Neural crest cell (in vitro differentiated cells): ENCODE data around the gene GGACT. TPM values are rescaled to one million over a fixed set of nuclear protein-coding genes. Genes with fewer than 3 reads are reported as not detected.

Experiments
- DNase-seq: peaks from one replicate; pipeline ENCODE4 v3.0.0; 2021; ENCODE audit warnings: low read depth, mixed read lengths, low spot score
- H3K27ac Mint-ChIP-seq: one replicate; pipeline ENCODE4 v1.8.0; 2021; ENCODE audit warnings: mild to moderate bottlenecking, mixed read lengths; ENCODE audit not compliant: unreplicated experiment
- H3K27me3 Mint-ChIP-seq: 2 replicates; pipeline ENCODE4 v1.8.0; 2021; ENCODE audit warnings: low read depth, mild to moderate bottlenecking, mixed read lengths
- H3K36me3 Mint-ChIP-seq: 2 replicates; pipeline ENCODE4 v1.8.0; 2021; ENCODE audit warnings: low read depth, mild to moderate bottlenecking, mixed read lengths
- H3K4me1 Mint-ChIP-seq: 2 replicates; pipeline ENCODE4 v1.8.0; 2021; ENCODE audit warnings: mixed read lengths
- H3K4me3 Mint-ChIP-seq: one replicate; pipeline ENCODE4 v1.8.0; 2021; ENCODE audit warnings: mild to moderate bottlenecking, mixed read lengths
- H3K9me3 Mint-ChIP-seq: 2 replicates; pipeline ENCODE4 v1.8.0; 2021; ENCODE audit warnings: mixed read lengths
- CTCF ChIP-seq: fragments of 200-600 bp; sonication (generic); conservative IDR thresholded peaks from 2 replicates; pipeline ENCODE4 v1.5.0; 2021; ENCODE audit warnings: antibody characterized with exemption, mild to moderate bottlenecking
- total RNA-seq: library from RNA; stranded (reverse); gene quantifications from 2 replicates; pipeline ENCODE4 v1.2.1, GENCODE V29; 2021

The GGACT gene
- total RNA-seq, 1 donor from 2014 or later: 5.9 TPM

- H3K4me1 Mint-ChIP-seq: peaks cover 19% of the 10 kb centered on the region
- no peak for DNase-seq
- H3K4me3 Mint-ChIP-seq: no peak overlapping the region
- H3K36me3 Mint-ChIP-seq: peaks cover 10% of the 10 kb centered on the region
- H3K9me3 Mint-ChIP-seq: no peaks in the 10 kb centered on the region
- no peak overlapping the region for H3K27ac Mint-ChIP-seq
- no peaks in the 10 kb centered on the region for H3K27me3 Mint-ChIP-seq
- no peak for TF ChIP-seq CTCF
Measured at GRCh38 chr13:100491164-100491842, 97.3 kb downstream of the GGACT start.

GRCh38 chr13:100490692-100491091 is 97.9 kb downstream of the GGACT start:
- no peak overlapping the region for H3K27ac Mint-ChIP-seq

GRCh38 chr13:100485265-100485664 is 103.3 kb downstream of the GGACT start:
- H3K27me3 Mint-ChIP-seq: no peaks in the 10 kb centered on the region
- DNase-seq: no peak
- H3K4me1 Mint-ChIP-seq: peaks cover 25% of the 10 kb centered on the region
- H3K4me3 Mint-ChIP-seq: no peak overlapping the region
- no peaks in the 10 kb centered on the region for H3K9me3 Mint-ChIP-seq
- H3K27ac Mint-ChIP-seq: no peak overlapping the region
- no peaks in the 10 kb centered on the region for H3K36me3 Mint-ChIP-seq
- TF ChIP-seq CTCF: no peak

More at GRCh38 chr13:100490692-100491091, 97.9 kb downstream of the GGACT start:
- no peaks in the 10 kb centered on the region for H3K27me3 Mint-ChIP-seq
- H3K9me3 Mint-ChIP-seq: no peaks in the 10 kb centered on the region
- H3K36me3 Mint-ChIP-seq: peaks cover 8% of the 10 kb centered on the region
- DNase-seq: no peak
- no peak for TF ChIP-seq CTCF
- H3K4me1 Mint-ChIP-seq: peaks cover 19% of the 10 kb centered on the region
- H3K4me3 Mint-ChIP-seq: no peak overlapping the region

- TF ChIP-seq CTCF: no peak
- peaks cover 27% of the 10 kb centered on the region for H3K4me1 Mint-ChIP-seq
- H3K4me3 Mint-ChIP-seq: no peak overlapping the region
- DNase-seq: no peak
- no peaks in the 10 kb centered on the region for H3K27me3 Mint-ChIP-seq
- no peak overlapping the region for H3K27ac Mint-ChIP-seq
- no peaks in the 10 kb centered on the region for H3K9me3 Mint-ChIP-seq
- no peaks in the 10 kb centered on the region for H3K36me3 Mint-ChIP-seq
Measured at GRCh38 chr13:100484702-100485101, 103.9 kb downstream of the GGACT start.

GRCh38 chr13:100483841-100484381 is 104.7 kb downstream of the GGACT start:
- TF ChIP-seq CTCF: no peak
- Mint-ChIP-seq H3K36me3 (no peaks in the 10 kb centered on the region), H3K27ac (no peak overlapping the region), H3K27me3 (no peaks in the 10 kb centered on the region), H3K4me3 (no peak overlapping the region), H3K9me3 (no peaks in the 10 kb centered on the region), H3K4me1 (peaks cover 27% of the 10 kb centered on the region)
- no peak for DNase-seq
